ENCODE data around the gene HLA-F. TPM values are rescaled to one million over a fixed set of nuclear protein-coding genes. Genes with fewer than 3 reads are reported as not detected.

The HLA-F gene
- total and polyA plus RNA-seq, 7 experiments from 2014 or later, result 348 to 678 (median 511) TPM

GRCh38 chr6:29760328-29760727 is 37.1 kb downstream of the HLA-F start:
- CTCF ChIA-PET, result interaction anchor here (0.7 kb wide), 1 partner anchor 452 kb away, joined by 4 read pairs; no protein-coding TSS in a partner anchor
- Mint-ChIP-seq H3K9me3 (no peaks in the 10 kb centered on the region), H3K27ac (no peak overlapping the region), H3K27me3 (peaks cover 0 to 33% (median 0%) of the 10 kb centered on the region in 5 donors), H3K4me1 (peaks cover 0 to 48% (median 10%) of the 10 kb centered on the region in 7 donors), H3K4me3 (no peak overlapping the region), H3K36me3 (peaks cover 0 to 8% (median 0%) of the 10 kb centered on the region in 5 donors)
- intact Hi-C loops (cut with micrococcal nuclease), result no loop called here
- Histone ChIP-seq H3K4me1 (ENCODE audit: control insufficient read depth in 2 of 2, insufficient read depth in 2 of 2, low read length in 2 of 2) (no peaks in the 10 kb centered on the region), H3K36me3 (ENCODE audit: control insufficient read depth in 2 of 3, insufficient read depth in 3 of 3, low read length in 3 of 3) (no peaks in the 10 kb centered on the region), H3K27ac (ENCODE audit: low read depth, low read length) (no peak overlapping the region), H3K4me3 (ENCODE audit: low read length) (no peak overlapping the region), H3K9me3 (ENCODE audit: control insufficient read depth in 2 of 3, low read length in 3 of 3) (no peaks in the 10 kb centered on the region), H3K27me3 (ENCODE audit: control insufficient read depth in 2 of 2, insufficient read depth in 2 of 2, low read length in 2 of 2) (no peaks in the 10 kb centered on the region)
- POLR2A ChIA-PET, result no interaction called here
- DNase-seq (no peak), ATAC-seq (no peak)

- H3K4me1 ChIP-seq (ENCODE audit: control insufficient read depth in 2 of 2, insufficient read depth in 2 of 2, low read length in 2 of 2), result no peaks in the 10 kb centered on the region
- ATAC-seq (no peak), DNase-seq (peak in 1 of 9 donors; percentile 3)
- H3K9me3 ChIP-seq (ENCODE audit: control insufficient read depth in 2 of 3, low read length in 3 of 3), result no peaks in the 10 kb centered on the region
- ChIA-PET CTCF (interaction anchor here (1.5 kb wide), 1 partner anchor 24 kb away, joined by 3 read pairs; no protein-coding TSS in a partner anchor), POLR2A (no interaction called here)
- no peaks in the 10 kb centered on the region for H3K36me3 ChIP-seq (ENCODE audit: control insufficient read depth in 2 of 3, insufficient read depth in 3 of 3, low read length in 3 of 3)
- H3K4me3 ChIP-seq (ENCODE audit: low read length), result no peak overlapping the region
- H3K9me3 Mint-ChIP-seq, result no peaks in the 10 kb centered on the region
- no peak overlapping the region for H3K27ac ChIP-seq (ENCODE audit: low read depth, low read length)
- peaks cover 0 to 30% (median 0%) of the 10 kb centered on the region in 5 donors for H3K27me3 Mint-ChIP-seq
- peaks cover 0 to 8% (median 0%) of the 10 kb centered on the region in 5 donors for H3K36me3 Mint-ChIP-seq
- no peak overlapping the region for H3K4me3 Mint-ChIP-seq
- H3K27ac Mint-ChIP-seq, result no peak overlapping the region
- peaks cover 0 to 51% (median 10%) of the 10 kb centered on the region in 7 donors for H3K4me1 Mint-ChIP-seq
- no peaks in the 10 kb centered on the region for H3K27me3 ChIP-seq (ENCODE audit: control insufficient read depth in 2 of 2, insufficient read depth in 2 of 2, low read length in 2 of 2)
- intact Hi-C loops (cut with micrococcal nuclease), result no loop called here
Observed at GRCh38 chr6:29762051-29762450, 38.8 kb downstream of the HLA-F start.

- no peak overlapping the region for H3K27ac ChIP-seq (ENCODE audit: low read depth, low read length)
- H3K36me3 ChIP-seq (ENCODE audit: control insufficient read depth in 2 of 3, insufficient read depth in 3 of 3, low read length in 3 of 3), result no peaks in the 10 kb centered on the region
- ChIA-PET POLR2A (no interaction called here), CTCF (interaction anchor here (0.7 to 1.5 kb wide), 2 partner anchors 9 to 25 kb away, joined by 3 to 5 read pairs; no protein-coding TSS in a partner anchor)
- no peak overlapping the region for H3K4me3 ChIP-seq (ENCODE audit: low read length)
- Mint-ChIP-seq H3K4me3 (no peak overlapping the region), H3K36me3 (peaks cover 0 to 3% (median 0%) of the 10 kb centered on the region in 5 donors), H3K27me3 (peaks cover 0 to 28% (median 0%) of the 10 kb centered on the region in 5 donors), H3K27ac (peak overlapping the region in 1 of 9 donors; percentile 20), H3K9me3 (peaks cover 0 to 1% (median 0%) of the 10 kb centered on the region in 11 donors), H3K4me1 (peaks cover 0 to 45% (median 10%) of the 10 kb centered on the region in 7 donors)
- H3K9me3 ChIP-seq (ENCODE audit: control insufficient read depth in 2 of 3, low read length in 3 of 3), result no peaks in the 10 kb centered on the region
- no peak for ATAC-seq
- H3K27me3 ChIP-seq (ENCODE audit: control insufficient read depth in 2 of 2, insufficient read depth in 2 of 2, low read length in 2 of 2), result no peaks in the 10 kb centered on the region
- no peaks in the 10 kb centered on the region for H3K4me1 ChIP-seq (ENCODE audit: control insufficient read depth in 2 of 2, insufficient read depth in 2 of 2, low read length in 2 of 2)
- intact Hi-C loops (cut with micrococcal nuclease), result no loop called here
- DNase-seq, result peak in 1 of 9 donors; percentile 8
Observed at GRCh38 chr6:29762781-29763214, 39.6 kb downstream of the HLA-F start.

GRCh38 chr6:29763491-29764289 is 40.5 kb downstream of the HLA-F start:
- H3K4me1 Mint-ChIP-seq, result peaks cover 0 to 45% (median 10%) of the 10 kb centered on the region in 7 donors
- ChIA-PET POLR2A (no interaction called here), CTCF (interaction anchor here (1.1 to 1.5 kb wide), 2 partner anchors 26 kb away, joined by 3 to 4 read pairs; no protein-coding TSS in a partner anchor)
- intact Hi-C loops (cut with micrococcal nuclease), result no loop called here
- no peak overlapping the region for H3K27ac Mint-ChIP-seq
- no peaks in the 10 kb centered on the region for H3K27me3 ChIP-seq (ENCODE audit: control insufficient read depth in 2 of 2, insufficient read depth in 2 of 2, low read length in 2 of 2)
- no peaks in the 10 kb centered on the region for H3K9me3 ChIP-seq (ENCODE audit: control insufficient read depth in 2 of 3, low read length in 3 of 3)
- H3K4me1 ChIP-seq (ENCODE audit: control insufficient read depth in 2 of 2, insufficient read depth in 2 of 2, low read length in 2 of 2), result no peaks in the 10 kb centered on the region
- H3K9me3 Mint-ChIP-seq, result peaks cover 0 to 1% (median 0%) of the 10 kb centered on the region in 11 donors
- no peak overlapping the region for H3K27ac ChIP-seq (ENCODE audit: low read depth, low read length)
- DNase-seq, result peak in 1 of 9 donors; percentile 21
- peaks cover 0 to 27% (median 2%) of the 10 kb centered on the region in 5 donors for H3K27me3 Mint-ChIP-seq
- no peaks in the 10 kb centered on the region for H3K36me3 ChIP-seq (ENCODE audit: control insufficient read depth in 2 of 3, insufficient read depth in 3 of 3, low read length in 3 of 3)
- H3K4me3 Mint-ChIP-seq, result peak overlapping the region in 1 of 10 donors; percentile 36
- no peak for ATAC-seq
- H3K36me3 Mint-ChIP-seq, result peaks cover 0 to 3% (median 0%) of the 10 kb centered on the region in 5 donors
- H3K4me3 ChIP-seq (ENCODE audit: low read length), result no peak overlapping the region

GRCh38 chr6:29764422-29765196 is 41.4 kb downstream of the HLA-F start:
- no peak for ATAC-seq
- DNase-seq, result peak in 1 of 9 donors; percentile 19
- Histone ChIP-seq H3K27me3 (ENCODE audit: control insufficient read depth in 2 of 2, insufficient read depth in 2 of 2, low read length in 2 of 2) (no peaks in the 10 kb centered on the region), H3K36me3 (ENCODE audit: control insufficient read depth in 2 of 3, insufficient read depth in 3 of 3, low read length in 3 of 3) (no peaks in the 10 kb centered on the region), H3K4me3 (ENCODE audit: low read length) (no peak overlapping the region), H3K4me1 (ENCODE audit: control insufficient read depth in 2 of 2, insufficient read depth in 2 of 2, low read length in 2 of 2) (no peaks in the 10 kb centered on the region), H3K9me3 (ENCODE audit: control insufficient read depth in 2 of 3, low read length in 3 of 3) (no peaks in the 10 kb centered on the region), H3K27ac (ENCODE audit: low read depth, low read length) (no peak overlapping the region)
- Mint-ChIP-seq H3K9me3 (peaks cover 0 to 1% (median 0%) of the 10 kb centered on the region in 11 donors), H3K36me3 (peaks cover 0 to 2% (median 0%) of the 10 kb centered on the region in 5 donors), H3K4me1 (peaks cover 0 to 39% (median 7%) of the 10 kb centered on the region in 7 donors), H3K27ac (peak overlapping the region in 1 of 9 donors; percentile 74), H3K4me3 (no peak overlapping the region), H3K27me3 (peaks cover 0 to 18% (median 2%) of the 10 kb centered on the region in 5 donors)
- ChIA-PET POLR2A (interaction anchor here (0.6 kb wide), 2 partner anchors 49 to 355 kb away, joined by 4 to 5 read pairs; no protein-coding TSS in a partner anchor), CTCF (interaction anchor here (1.1 kb wide), 1 partner anchor 27 kb away, joined by 4 read pairs; no protein-coding TSS in a partner anchor)
- intact Hi-C loops (cut with micrococcal nuclease), result no loop called here

GRCh38 chr6:29769336-29769735 is 46.1 kb downstream of the HLA-F start:
- Histone ChIP-seq H3K27ac (ENCODE audit: low read depth, low read length) (no peak overlapping the region), H3K27me3 (ENCODE audit: control insufficient read depth in 2 of 2, insufficient read depth in 2 of 2, low read length in 2 of 2) (no peaks in the 10 kb centered on the region), H3K4me3 (ENCODE audit: low read length) (no peak overlapping the region), H3K9me3 (ENCODE audit: control insufficient read depth in 2 of 3, low read length in 3 of 3) (no peaks in the 10 kb centered on the region), H3K36me3 (ENCODE audit: control insufficient read depth in 2 of 3, insufficient read depth in 3 of 3, low read length in 3 of 3) (no peaks in the 10 kb centered on the region), H3K4me1 (ENCODE audit: control insufficient read depth in 2 of 2, insufficient read depth in 2 of 2, low read length in 2 of 2) (no peaks in the 10 kb centered on the region)
- Mint-ChIP-seq H3K4me3 (no peak overlapping the region), H3K4me1 (peaks cover 0 to 11% (median 0%) of the 10 kb centered on the region in 7 donors), H3K27ac (no peak overlapping the region), H3K27me3 (peaks cover 0 to 23% (median 13%) of the 10 kb centered on the region in 5 donors), H3K9me3 (peaks cover 0 to 1% (median 0%) of the 10 kb centered on the region in 11 donors), H3K36me3 (no peaks in the 10 kb centered on the region)
- intact Hi-C loops (cut with micrococcal nuclease), result no loop called here
- DNase-seq, result no peak
- ChIA-PET CTCF (no interaction called here), POLR2A (no interaction called here)
- no peak for ATAC-seq
